ENCODE data around the gene SHD. TPM values are rescaled to one million over a fixed set of nuclear protein-coding genes. Genes with fewer than 3 reads are reported as not detected.

Gene SHD
- total RNA-seq, 1 donor from 2014 or later, result not detected

Other genes starting within 250 kb of the SHD start
- gene ZBTB7A, start 212.4 kb upstream of the SHD start, total RNA-seq, result 31.4 TPM
- gene MAP2K2, start 155.1 kb upstream of the SHD start, total RNA-seq, result 136 TPM
- not detected for gene CREB3L3, start 125.6 kb upstream of the SHD start, total RNA-seq
- 9.4 TPM for gene SIRT6, start 96.7 kb upstream of the SHD start, total RNA-seq
- 0.08 TPM for gene ANKRD24, start 96.6 kb upstream of the SHD start, total RNA-seq
- 0.51 TPM for gene EBI3, start 49.7 kb upstream of the SHD start, total RNA-seq
- 7.8 TPM for gene YJU2, start 32.2 kb upstream of the SHD start, total RNA-seq
- 0.24 TPM for gene TMIGD2, start 23.1 kb downstream of the SHD start, total RNA-seq
- gene FSD1, start 25.3 kb downstream of the SHD start, total RNA-seq, result not detected
- 1.6 TPM for gene STAP2, start 59.6 kb downstream of the SHD start, total RNA-seq
- gene MPND, start 64.3 kb downstream of the SHD start, total RNA-seq, result 16.6 TPM
- 18.6 TPM for gene SH3GL1, start 121.3 kb downstream of the SHD start, total RNA-seq
- 5.4 TPM for gene CHAF1A, start 123.4 kb downstream of the SHD start, total RNA-seq
- 120 TPM for gene UBXN6, start 178.5 kb downstream of the SHD start, total RNA-seq
- gene HDGFL2, start 193.0 kb downstream of the SHD start, total RNA-seq, result 27.8 TPM
- 239 TPM for gene PLIN4, start 239.2 kb downstream of the SHD start, total RNA-seq